ENCODE data around the gene USP32. TPM values are rescaled to one million over a fixed set of nuclear protein-coding genes. Genes with fewer than 3 reads are reported as not detected.

The USP32 gene
- total RNA-seq, 1 donor from 2014 or later, result 59.6 TPM

DNA sequence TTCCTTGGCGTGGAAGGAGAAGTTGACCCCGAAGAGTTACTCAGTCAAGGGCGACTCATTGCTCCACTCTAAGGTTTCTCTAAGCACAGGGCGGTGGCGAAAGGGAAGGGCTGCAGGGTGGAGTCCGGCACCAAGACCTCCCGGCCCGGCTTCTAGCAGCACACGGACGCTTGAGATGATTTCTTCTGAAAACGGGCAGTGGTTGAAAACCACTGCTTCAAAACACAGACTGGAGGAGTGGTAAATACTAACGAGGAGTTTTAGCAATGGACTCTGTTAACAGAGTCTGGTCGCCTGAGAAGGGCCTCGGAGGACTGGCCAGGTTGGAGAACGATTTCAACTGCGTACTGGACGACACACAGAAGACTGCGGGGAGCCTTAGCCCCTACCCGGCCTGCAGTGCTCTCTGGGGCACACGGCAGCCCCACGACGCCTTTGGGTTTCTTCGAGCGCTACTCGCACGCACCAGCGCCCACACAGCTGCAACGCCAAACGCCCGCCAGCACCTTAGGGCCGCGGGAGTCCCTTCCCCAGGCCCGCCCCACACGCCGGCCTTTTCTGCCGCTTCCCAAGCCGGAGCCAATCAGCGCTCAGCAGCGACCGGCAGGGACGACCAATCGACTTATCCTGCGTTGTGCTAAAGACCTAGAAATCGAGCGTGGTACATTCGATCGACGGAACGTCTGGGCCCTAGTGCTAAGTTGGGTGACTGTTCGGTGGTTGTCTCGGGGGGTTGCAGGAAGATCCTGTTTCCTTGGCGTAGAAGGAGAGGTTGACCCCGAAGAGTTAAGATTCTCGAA lies 256.6 kb downstream of the USP32 start:
- DNase-seq, result peak; percentile 85
- peaks cover 6% of the 10 kb centered on the region for H3K27me3 Mint-ChIP-seq (ENCODE audit: unreplicated experiment)
- H3K9me3 Mint-ChIP-seq (ENCODE audit: unreplicated experiment), result peaks cover 5% of the 10 kb centered on the region

DNA sequence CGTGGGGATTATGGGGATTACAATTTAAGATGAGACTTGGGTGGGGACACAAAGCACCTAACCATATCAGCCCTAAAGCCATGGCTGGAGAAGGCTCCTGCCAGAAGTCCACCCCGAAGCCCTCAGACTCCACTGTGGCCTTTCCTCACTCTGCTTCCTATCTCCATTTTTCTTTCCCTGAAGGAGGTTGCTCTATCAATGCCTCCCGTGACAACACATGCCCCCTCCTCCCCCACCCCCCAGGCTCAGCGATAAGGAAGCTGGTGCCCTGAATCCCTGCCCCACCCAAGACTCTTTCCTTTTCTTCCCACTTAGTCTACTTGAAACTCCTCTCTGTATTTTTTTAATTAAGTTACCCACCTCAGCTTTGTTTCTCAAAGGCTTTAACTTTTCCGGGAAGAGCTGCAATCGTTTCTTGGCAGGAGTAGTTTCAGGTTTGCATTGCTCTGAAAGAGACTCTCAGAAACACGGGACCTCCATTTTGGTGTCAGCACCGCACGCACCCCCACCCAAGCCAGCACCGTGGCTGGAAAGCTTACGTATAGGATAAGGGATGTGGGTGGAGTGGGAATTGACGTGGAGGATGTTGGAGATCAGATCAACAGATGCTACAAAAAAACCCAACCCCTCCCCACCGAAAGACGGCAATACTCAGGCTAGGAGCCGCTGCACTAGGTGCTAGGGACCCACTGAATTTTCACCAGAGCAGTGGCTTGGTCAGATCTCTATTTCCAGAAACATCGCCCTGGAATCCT lies 257.4 kb downstream of the USP32 start:
- Mint-ChIP-seq H3K4me1 (ENCODE audit: low read depth, unreplicated experiment) (peaks cover 8% of the 10 kb centered on the region), H3K9me3 (ENCODE audit: unreplicated experiment) (peaks cover 5% of the 10 kb centered on the region), H3K27ac (ENCODE audit: unreplicated experiment) (peak overlapping the region; percentile 75), H3K36me3 (ENCODE audit: unreplicated experiment) (peaks cover 3% of the 10 kb centered on the region), H3K27me3 (ENCODE audit: unreplicated experiment) (peaks cover 1% of the 10 kb centered on the region), H3K4me3 (ENCODE audit: unreplicated experiment) (peak overlapping the region; percentile 98)
- TF ChIP-seq, protein P1, sequence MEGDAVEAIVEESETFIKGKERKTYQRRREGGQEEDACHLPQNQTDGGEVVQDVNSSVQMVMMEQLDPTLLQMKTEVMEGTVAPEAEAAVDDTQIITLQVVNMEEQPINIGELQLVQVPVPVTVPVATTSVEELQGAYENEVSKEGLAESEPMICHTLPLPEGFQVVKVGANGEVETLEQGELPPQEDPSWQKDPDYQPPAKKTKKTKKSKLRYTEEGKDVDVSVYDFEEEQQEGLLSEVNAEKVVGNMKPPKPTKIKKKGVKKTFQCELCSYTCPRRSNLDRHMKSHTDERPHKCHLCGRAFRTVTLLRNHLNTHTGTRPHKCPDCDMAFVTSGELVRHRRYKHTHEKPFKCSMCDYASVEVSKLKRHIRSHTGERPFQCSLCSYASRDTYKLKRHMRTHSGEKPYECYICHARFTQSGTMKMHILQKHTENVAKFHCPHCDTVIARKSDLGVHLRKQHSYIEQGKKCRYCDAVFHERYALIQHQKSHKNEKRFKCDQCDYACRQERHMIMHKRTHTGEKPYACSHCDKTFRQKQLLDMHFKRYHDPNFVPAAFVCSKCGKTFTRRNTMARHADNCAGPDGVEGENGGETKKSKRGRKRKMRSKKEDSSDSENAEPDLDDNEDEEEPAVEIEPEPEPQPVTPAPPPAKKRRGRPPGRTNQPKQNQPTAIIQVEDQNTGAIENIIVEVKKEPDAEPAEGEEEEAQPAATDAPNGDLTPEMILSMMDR (IDR thresholded peaks at IDR 0.05; ENCODE audit: partially characterized antibody, unreplicated experiment), result no peak
- no peak for DNase-seq

More for the DNA sequence above, 256.6 kb downstream of the USP32 start:
- H3K36me3 Mint-ChIP-seq (ENCODE audit: unreplicated experiment), result peaks cover 3% of the 10 kb centered on the region
- TF ChIP-seq, protein P1 (IDR thresholded peaks at IDR 0.05; ENCODE audit: partially characterized antibody, unreplicated experiment), result no peak
- peaks cover 8% of the 10 kb centered on the region for H3K4me1 Mint-ChIP-seq (ENCODE audit: low read depth, unreplicated experiment)
- H3K27ac Mint-ChIP-seq (ENCODE audit: unreplicated experiment), result peak overlapping the region; percentile 75
- H3K4me3 Mint-ChIP-seq (ENCODE audit: unreplicated experiment), result peak overlapping the region; percentile 98

DNA sequence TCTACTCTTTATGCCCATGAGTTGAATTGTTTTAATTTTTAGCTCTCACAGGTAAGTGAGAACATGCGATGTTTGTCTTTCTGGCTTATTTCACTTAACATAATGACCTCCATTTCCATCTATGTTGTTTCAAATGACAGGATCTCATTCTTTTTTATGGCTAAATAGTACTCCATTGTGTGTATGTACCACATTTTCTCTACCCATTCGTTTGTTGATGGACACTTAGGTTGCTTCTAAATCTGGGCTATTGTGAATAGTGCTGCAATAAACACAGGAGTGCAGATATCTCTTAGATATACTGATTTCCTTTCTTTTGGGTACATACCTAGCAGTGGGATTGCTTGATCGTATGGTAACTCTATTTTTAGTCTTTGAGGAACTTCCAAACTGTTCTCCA lies 261.5 kb downstream of the USP32 start:
- Mint-ChIP-seq H3K27me3 (ENCODE audit: unreplicated experiment) (peaks cover 3% of the 10 kb centered on the region), H3K36me3 (ENCODE audit: unreplicated experiment) (no peaks in the 10 kb centered on the region), H3K4me3 (ENCODE audit: unreplicated experiment) (no peak overlapping the region), H3K9me3 (ENCODE audit: unreplicated experiment) (peaks cover 1% of the 10 kb centered on the region), H3K4me1 (ENCODE audit: low read depth, unreplicated experiment) (peaks cover 4% of the 10 kb centered on the region), H3K27ac (ENCODE audit: unreplicated experiment) (no peak overlapping the region)
- TF ChIP-seq, protein P1 (IDR thresholded peaks at IDR 0.05; ENCODE audit: partially characterized antibody, unreplicated experiment), result no peak
- no peak for DNase-seq

DNA sequence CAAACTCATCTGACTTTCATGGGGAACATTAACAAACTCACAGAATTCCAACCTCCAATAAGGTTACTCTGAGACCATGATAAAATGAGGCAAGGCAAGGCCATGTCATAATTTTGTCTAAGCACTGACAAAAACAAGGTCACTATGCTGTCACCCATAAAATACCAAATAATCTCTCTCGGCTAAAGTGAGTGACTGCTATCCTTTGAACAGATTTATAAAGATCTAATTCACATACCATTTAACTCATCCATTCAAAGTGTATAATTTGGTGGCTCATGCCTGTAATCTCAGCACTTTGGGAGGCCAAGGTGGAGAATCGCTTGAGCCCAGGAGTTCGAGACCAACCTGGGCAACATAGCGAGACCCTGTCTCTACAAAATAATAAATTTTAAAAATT lies 262.8 kb downstream of the USP32 start:
- Mint-ChIP-seq H3K27ac (ENCODE audit: unreplicated experiment) (no peak overlapping the region), H3K27me3 (ENCODE audit: unreplicated experiment) (peaks cover 1% of the 10 kb centered on the region), H3K4me3 (ENCODE audit: unreplicated experiment) (no peak overlapping the region), H3K36me3 (ENCODE audit: unreplicated experiment) (no peaks in the 10 kb centered on the region), H3K9me3 (ENCODE audit: unreplicated experiment) (peaks cover 1% of the 10 kb centered on the region), H3K4me1 (ENCODE audit: low read depth, unreplicated experiment) (peaks cover 3% of the 10 kb centered on the region)
- TF ChIP-seq, protein P1 (IDR thresholded peaks at IDR 0.05; ENCODE audit: partially characterized antibody, unreplicated experiment), result no peak
- DNase-seq, result no peak

Other genes with a start within 250 kb of the USP32 start
- 0.98 TPM for gene CA4, start 242.2 kb downstream of the USP32 start, total RNA-seq (ENCODE audit: unreplicated experiment)
- not detected for gene CHCT1, start 30.4 kb upstream of the USP32 start, total RNA-seq (ENCODE audit: unreplicated experiment)
- gene APPBP2, start 134.1 kb upstream of the USP32 start, total RNA-seq (ENCODE audit: unreplicated experiment), result 46.8 TPM
- gene PPM1D, start 208.1 kb upstream of the USP32 start, total RNA-seq (ENCODE audit: unreplicated experiment), result 19.3 TPM